Astrocyte of the spinal cord (primary cell): Measurements from ENCODE around the gene CR1L.
"Not testable (repeated sequence)": the region's sequence is repeated elsewhere in the genome, so short reads cannot be mapped to it uniquely, and the experiment has no call there.

Experiments used
- DNase-seq: peaks from one replicate; pipeline ENCODE4 v3.0.0; 2011; ENCODE audit warnings: low read depth, low spot score
- H3K4me3 ChIP-seq: 2 replicates; pipeline ENCODE4 v1.5.1; 2011; ENCODE audit warnings: low read depth, mild to moderate bottlenecking, low read length, moderate library complexity
- CTCF ChIP-seq: IDR thresholded peaks from 2 replicates; pipeline ENCODE4 v1.5.1; 2012; ENCODE audit warnings: low read depth, mild to moderate bottlenecking, low read length, inconsistent platforms
- in situ Hi-C: cut with HindIII; loops from 2 replicates; pipeline ENCODE4 v1.10.0; 2017; ENCODE audit warnings: low sequenced_read_pairs

The CR1L gene

GRCh38 chr1:207719234-207719633 is 74.3 kb downstream of the CR1L start:
- no peak for DNase-seq
- TF ChIP-seq CTCF = no peak
- no peak overlapping the region for H3K4me3 ChIP-seq
- in situ Hi-C loops = no loop called here

- in situ Hi-C loops = not testable (repeated sequence)
These were observed 83.4 kb downstream of the CR1L start for GRCh38 chr1:207728200-207728858.

GRCh38 chr1:207737503-207738157 is 92.7 kb downstream of the CR1L start:
- in situ Hi-C loops, DNase-seq, H3K4me3 ChIP-seq: not testable (repeated sequence)

More at GRCh38 chr1:207728200-207728858, 83.4 kb downstream of the CR1L start:
- not testable (repeated sequence) for DNase-seq, H3K4me3 ChIP-seq

DNA sequence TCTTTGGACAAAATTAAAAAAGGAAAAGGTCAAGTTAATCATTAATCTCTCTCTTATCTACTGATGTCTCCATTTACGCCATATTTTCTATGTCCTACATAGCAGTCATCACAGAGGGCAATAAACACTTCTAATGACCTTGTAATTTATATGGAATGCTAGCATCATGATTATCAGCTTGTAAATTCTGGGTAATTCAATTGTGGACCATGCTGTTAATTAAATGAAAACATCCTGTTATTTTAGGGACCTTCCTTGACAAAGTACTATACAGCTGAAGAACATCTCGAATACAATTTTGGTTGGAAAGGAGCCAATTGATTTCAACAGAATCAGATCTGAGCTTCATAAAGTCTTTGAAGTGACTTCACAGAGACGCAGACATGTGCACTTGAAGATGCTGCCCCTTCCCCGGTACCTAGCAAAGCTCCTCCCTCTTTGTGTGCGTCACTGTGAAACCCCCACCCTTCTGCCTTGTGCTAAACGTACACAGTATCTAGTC is 93.3 kb downstream of the CR1L start:
- H3K4me3 ChIP-seq, DNase-seq, in situ Hi-C loops: not testable (repeated sequence)

DNA sequence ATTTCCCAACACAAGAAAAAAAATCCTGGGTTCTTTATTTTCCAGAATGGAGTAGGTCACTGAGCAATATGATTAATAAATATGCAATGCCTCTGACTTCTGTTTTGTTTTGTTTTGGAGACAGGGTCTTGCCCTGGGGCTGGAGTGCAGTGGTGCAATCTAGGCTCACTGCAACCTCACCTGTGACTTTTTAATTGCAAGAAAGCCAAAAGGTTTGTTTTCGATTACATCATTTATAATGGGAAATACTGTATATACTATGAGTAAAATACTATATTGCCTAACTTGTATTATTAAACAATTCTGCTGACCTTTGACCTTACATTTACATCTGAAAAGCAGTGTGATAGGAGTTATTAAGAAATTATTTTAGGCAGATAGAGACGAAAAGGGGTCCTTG is 95.3 kb downstream of the CR1L start:
- no peak for DNase-seq
- no peak overlapping the region for H3K4me3 ChIP-seq
- no peak for TF ChIP-seq CTCF
- in situ Hi-C loops = no loop called here

GRCh38 chr1:207742850-207743555 is 98.1 kb downstream of the CR1L start:
- DNase-seq = no peak
- no peak for TF ChIP-seq CTCF
- in situ Hi-C loops = no loop called here
- H3K4me3 ChIP-seq = no peak overlapping the region

DNA sequence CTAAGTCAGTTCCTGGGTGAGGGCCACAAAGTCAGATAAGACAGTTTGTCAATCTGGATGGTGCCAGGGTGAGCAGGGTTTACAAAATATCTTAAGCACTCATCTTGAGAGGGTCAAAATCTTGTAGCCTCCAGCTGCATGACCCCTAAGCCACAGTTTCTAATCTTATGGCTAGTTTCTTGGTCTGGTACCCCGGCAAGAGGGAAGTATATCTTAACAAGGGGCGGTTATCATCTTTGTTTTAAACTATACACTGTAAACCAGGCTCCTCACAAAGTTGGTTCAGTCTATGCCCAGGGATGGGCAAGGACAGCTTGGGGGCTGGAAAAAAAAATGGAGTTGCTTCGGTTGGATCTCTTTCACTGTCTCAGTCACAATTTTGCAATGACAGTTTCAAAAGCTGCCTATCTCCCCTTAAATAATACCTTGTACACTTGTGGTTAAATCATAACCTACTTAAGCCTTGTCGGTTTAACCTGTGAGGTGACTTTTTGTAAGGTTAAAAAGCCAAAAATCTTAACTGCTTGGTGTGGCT is 99.1 kb downstream of the CR1L start:
- no peak for DNase-seq
- no peak for TF ChIP-seq CTCF
- H3K4me3 ChIP-seq = no peak overlapping the region
- in situ Hi-C loops = no loop called here

DNA sequence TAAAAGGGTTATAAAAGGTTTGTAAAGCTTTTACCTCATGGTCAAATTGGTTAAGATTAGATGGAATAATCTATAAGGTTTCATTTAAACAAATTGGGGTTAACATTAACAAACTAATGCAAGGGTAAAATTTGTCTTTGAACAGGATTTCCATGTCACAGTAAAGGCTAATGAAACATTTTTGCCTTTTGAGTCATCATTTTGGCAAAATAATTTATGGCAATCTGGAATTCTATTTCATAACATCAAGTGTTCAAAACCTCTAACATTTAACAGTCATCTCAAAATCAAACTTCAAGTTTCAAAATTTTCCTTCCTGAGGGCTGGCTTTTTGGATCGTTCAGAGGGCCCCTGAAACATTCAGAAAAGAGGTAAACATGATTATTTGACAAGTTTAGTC is 100.4 kb downstream of the CR1L start:
- in situ Hi-C loops = no loop called here
- no peak for DNase-seq
- TF ChIP-seq CTCF = no peak
- no peak overlapping the region for H3K4me3 ChIP-seq
